Islet of Langerhans (tissue), 1 donor: ENCODE measurements around the gene SYNGR1.

Experiments
- FAIRE-seq: peaks from one replicate; lab custom pipeline; 2011; peaks lifted over from hg19 to GRCh38; lab: Jason Lieb, UNC

The SYNGR1 gene, protein sequence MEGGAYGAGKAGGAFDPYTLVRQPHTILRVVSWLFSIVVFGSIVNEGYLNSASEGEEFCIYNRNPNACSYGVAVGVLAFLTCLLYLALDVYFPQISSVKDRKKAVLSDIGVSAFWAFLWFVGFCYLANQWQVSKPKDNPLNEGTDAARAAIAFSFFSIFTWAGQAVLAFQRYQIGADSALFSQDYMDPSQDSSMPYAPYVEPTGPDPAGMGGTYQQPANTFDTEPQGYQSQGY

DNA sequence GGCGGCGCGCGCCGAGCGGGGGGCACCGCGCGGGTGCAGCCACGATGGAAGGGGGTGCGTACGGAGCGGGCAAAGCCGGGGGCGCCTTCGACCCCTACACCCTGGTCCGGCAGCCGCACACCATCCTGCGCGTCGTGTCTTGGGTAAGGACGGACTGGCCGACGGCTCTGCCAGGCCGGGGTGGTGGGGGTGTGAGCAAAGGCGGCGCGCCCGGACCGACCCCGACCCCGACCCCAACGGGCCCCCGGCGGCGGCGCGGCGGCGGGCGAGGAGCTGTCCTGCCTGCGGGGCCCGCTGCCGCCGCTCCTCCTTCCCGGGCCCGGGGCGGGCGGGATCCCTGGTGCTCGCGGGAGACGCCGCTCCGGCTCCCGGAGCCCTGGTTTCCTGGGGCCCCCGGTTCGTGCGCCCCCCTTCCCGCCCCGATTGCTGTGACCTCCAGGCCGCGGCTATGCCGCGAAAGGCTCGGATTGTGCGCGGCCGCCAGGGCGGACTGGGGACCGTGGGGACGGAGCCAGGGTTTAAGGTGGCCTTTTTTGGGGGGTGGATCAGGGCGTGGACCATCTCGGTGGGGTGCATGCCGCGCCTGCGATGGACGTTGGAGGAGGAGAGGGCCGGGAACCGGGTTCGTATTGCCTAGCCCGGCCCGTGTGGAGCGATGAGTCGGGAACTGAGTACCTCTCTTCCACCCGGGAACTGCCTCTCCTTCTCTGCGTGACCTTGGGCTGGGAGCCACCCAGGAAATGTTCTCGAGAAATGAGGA is at the start of gene SYNGR1:
Gene SYNGR1, plus strand, starts transcription at position 25 of the 760 bp plus-strand sequence. Its CDS starts 20 bp downstream, at position 45.
- FAIRE-seq: no peak

DNA sequence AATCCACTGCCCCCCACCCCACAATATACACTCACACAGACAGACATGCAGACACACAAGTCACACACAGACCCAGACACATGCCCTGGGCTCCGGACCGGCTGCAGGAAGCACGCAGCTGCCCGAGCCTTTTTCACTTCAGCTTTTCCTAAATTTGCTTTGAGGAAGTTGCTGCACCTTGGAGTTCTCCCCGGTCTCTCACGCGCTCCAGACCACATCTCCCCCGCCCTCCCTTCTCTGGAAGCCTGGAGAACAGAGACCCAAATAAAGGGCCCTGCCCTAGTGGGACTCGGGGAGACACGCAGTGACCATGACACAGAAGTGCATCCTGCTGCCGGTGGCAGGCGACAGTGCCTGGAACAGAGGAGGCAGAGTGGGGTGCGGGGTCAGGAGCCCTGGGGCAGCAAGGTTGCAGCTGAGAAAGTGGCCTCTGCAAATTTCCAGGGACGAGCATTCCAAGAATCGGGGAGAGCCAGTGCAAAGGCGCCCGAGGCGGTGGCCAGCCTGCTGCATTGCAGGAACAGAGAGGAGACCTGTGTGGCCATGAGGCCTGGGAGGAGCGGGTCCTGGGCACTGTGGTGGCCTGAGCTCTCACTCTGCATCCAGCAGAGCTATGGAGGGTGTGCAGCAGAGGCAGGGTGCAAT is 49.5 kb upstream of the SYNGR1 start:
- no peak for FAIRE-seq

DNA sequence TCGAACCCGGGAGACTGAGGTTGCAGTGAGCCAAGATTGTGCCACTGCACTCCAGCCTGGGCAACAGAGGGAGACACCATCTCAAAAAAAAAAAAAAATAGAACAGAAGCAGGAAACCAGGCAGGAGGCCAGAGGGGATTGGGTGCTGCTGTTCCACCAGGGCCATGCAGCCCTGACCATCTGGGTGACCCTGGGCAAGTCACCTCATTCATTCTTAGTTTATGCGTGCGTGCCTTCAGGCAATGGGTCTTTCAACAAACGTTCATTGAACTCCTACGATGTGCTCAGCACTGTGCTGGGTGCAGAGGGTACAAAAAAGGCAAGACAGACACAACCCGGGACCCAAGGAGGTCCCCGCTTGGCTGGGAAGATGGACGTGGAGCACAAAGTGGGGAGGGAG is 48.7 kb upstream of the SYNGR1 start:
- no peak for FAIRE-seq

DNA sequence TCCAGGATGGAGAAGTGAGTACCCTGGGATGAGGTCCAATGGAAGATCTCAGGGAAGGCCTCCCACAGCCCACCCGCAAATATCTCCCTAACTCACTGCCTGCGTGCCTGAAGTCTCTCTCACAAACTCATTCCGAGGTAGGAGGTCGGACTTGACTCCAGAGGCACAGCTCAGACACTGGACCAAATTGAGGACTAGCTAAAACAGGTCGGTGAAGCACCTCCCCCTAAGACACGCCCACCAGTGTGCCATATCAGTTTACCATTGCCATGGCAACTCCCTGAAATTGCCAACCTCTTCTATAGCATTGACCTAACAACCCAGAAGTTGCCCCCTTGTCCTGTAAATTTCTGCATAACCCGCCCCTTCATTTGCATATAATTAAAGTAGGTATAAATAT is 47.9 kb upstream of the SYNGR1 start:
- FAIRE-seq: no peak

DNA sequence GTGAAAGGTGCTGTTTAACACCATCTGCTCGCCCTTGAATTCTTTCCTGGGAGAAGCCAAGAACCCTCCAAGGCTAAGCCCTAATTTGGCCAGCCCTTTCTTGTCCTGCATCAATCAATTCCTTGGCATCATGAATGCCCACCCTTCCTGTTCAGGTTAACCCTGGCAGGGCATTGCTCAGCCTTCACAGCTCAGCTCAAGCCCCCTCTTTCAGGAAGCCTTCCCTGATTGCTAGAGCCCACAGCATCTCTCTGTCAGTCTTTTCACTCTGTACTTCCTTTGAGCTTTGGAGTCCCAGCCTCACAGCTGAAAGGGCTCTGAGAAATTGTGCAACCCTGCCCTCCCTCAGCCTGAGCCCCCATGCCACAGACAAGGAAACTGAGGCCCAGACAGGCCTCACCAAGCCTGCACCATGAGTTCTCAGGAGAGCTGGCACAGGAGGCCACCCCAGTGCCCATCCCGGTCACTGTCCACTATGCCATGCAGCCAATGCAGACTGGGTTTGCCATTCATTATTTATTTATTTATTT is 47.3 kb upstream of the SYNGR1 start:
- FAIRE-seq: no peak

DNA sequence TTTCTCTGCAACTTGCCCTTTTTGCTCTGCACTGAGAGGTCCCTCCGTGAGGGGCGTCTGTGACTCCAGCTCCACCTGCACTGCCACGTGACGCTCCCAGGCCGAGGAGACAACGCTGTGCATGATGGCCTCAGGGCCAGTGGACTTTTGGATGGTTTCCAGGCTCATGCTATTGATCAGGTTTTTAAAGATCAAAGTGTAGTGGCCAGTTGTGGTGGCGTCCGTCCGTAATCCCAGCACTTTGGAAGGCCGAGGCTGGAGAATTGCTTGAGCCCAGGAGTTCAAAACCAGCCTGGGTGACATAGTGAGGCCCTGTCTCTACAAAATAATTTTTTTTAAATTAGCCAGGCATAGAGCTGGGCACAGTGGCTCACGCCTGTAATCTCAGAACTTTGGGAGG is 46.4 kb upstream of the SYNGR1 start:
- no peak for FAIRE-seq

DNA sequence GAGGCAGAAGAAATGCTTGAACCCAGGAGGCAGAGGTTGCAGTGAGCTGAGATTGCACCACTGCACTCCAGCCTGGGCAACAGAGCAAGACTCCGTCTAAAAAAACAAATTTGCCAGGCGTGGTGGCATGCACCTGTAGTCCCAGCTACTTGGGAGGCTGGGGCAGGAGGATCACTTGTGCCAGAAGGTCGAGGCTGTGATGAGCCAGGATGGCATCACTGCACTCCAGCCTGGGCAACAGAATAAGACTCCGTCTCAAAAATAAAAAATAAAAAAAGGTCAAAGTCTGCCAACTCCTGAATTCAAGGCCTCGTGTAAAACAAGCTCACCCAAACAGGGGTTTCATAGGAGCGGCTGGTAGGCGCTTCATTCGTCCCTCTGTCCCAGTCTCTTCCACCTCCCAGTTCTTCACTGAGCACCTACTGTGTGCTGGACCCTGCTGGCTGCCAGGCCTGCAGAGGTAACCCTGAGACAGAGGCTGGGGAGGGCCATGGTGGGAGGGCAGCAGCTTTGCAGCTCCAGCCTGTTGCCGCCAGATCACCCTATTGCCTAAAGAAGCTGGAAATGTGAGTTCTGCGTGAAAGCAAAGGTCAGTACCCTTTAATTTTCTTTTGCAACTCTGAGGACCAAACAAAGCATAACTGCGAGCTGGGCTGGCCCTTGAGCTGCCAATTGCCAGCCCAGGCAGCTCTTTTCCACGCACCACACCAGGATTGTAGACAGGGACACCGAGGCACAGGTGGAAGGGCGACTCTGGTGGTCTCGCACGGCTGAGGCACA is 45.7 kb upstream of the SYNGR1 start:
- no peak for FAIRE-seq

DNA sequence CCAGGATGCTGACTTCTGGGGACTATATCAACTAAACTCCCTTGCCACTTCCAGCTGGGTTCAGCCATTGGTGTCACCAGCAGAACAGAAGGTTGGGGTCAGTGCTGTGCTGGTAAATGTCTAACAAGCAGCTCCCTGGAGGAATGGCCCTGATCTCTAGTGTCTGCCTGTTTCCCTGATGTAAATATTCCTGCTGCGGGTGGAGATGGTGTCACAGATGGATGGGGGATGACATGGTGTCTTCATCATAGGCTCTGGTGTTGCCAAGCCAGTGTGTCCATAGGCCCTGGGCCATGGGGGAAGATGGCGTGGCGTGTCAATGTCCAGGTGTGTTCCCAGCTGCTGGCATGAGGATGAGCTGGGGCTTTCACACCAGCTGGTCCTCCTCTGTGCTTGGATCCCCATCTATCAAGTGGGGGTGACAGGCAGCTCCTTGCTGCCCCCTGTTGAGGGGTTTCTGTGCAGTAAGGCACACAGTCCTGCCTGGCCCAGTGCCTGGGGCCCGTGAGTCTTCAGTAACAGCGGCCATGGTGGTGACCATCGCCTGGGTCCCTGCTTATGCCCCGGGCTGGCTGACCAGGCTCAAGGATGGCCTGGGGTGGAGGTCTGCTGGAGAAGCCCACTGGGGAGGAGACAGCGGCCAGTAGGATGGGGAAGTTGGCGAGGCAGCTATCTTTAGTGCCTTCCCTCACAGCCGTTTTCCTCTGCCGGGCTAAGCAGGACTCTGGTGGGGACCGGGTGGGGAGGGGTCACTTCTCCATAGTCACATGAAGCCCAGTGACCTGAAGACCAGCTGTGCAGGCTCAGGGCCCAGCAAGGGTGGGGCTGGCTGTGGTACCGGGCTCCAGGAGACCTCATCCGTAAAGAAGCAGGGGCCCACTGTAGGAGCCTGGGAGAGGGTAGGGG is 43.1 kb upstream of the SYNGR1 start:
- no peak for FAIRE-seq

DNA sequence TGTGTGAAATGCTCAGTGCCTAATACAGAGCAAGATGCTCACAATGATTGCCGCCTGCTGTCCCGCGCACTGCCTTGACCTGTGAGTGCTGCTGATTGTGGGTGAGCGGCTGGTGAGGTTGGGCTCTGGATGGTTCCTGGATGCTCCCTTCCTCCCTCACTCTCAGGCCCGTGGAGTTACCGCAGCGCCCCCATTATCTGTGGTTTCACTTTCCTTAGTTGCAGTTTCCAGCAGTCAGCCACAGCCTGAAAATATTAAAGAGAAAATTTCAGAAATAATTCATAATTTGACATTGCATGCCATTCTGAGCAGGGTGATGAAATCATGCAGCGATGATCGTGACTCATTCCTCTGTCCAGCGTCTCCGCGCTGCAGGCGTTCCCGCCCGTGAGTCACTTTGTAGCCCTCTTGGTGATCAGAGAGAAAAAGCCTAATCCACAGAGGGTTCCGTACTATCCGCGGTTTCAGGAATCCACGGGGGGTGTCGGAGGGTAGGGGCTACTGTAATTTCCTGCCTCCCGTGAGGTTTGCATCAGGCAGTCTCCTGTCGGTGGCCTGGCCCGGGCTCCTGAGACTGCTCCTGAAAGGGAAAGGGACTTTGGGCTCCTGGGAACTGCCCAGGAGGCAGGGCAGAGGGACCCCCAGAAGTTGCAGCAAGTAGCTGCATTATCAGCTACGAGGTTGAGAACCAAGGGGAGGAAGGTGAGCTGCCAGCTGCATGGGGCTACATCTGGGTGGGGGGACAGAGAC is 41.0 kb upstream of the SYNGR1 start:
- FAIRE-seq: no peak

DNA sequence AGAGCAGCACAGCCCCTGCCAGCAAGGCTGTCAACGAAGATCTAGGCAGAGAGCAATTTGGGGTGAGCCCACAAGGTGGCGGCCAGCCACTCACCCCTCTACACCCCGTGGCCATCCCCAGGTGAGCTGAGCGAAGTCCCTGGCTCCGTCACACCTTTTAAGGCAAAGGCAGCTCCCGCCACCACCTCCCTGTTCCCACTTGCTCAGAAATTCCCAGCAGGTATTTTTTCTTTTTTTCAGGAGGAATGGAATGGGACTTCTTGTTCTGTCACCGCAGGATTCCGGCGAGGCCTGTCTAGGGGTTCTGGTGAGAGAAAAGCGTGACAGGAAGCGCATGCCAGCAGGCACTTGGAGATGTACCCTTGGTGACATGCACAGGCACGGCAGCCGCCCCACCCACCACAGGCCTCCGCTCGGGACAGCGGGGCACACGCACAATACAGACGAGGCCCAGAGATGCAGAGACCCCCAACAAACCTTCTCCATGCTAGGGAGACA is 40.4 kb upstream of the SYNGR1 start:
- FAIRE-seq: no peak

DNA sequence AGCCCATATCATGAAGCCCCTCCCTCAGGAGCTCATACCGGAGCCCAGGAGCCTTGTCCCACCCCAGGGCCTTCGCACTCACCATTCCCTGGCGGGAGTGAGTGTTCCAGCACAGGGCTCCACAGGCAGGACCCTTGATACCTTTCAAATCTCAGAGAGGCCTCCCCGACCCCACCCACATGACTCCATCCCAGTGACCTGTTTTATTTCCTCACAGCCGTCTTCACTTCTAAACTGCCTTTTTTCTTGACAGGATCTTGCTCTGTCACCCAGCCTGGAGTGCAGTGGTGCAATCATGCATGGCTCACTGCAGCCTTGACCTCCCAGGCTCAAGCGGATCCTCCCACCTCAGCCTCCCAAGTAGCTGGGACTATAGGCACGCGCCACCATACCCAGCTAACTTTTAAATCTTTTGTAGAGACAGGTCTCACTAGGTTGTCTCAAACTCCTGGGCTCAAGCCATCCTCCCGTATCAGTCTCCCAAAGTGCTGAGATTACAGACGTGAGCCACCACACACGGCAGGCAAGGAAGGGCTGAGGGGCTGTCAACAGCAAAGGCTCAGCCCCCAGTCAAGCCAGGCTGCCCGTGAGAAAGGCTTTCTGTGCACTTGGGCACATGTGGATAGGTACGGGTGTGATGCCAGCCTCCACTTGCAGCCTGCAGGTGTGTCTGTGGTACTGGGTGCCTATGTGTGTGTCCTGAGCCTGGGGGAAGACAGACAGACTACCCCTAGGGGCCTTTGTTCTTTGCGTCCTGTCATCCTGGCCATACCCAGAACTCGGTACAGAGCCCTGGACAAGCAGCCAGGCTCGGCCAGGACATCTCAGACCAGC is 39.7 kb upstream of the SYNGR1 start:
- FAIRE-seq: no peak

DNA sequence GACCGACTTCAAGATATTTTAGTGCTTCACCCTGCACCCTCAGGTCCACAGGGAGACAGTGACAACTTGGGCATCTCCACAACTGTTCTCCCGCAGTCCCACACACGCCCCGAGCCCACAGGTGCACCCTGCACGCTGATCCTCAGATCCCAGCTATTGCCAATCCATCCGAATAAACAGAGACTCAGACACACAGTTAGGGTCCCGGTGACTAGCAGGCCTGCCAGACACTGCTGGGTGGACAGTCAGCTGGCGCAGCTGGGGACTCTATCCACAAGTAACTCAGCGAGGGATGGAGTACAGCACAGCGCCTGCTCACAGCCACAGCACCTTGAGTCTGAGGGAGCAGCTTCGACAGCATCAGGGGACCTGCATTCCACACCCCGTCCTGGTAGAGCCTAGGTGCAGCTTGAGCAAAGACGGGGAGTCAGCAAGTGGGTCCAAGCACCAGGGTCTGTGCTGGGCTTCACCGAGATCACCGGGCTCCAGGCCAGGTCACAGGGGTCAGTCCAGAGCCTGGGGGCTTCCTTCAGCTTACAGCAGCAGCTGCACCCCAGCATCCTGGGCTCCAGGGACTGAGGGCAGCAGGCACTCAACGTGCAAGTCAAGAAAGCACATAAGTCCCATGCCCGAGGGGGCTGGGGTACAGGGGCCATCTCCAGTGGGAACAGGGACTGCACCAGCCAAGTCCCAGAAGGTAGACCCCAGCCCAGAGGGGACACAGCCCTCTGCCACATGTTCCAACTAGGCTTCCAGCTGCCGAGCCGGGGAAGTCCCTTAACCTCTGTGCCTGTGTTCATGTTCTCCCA is 38.0 kb upstream of the SYNGR1 start:
- FAIRE-seq: no peak

DNA sequence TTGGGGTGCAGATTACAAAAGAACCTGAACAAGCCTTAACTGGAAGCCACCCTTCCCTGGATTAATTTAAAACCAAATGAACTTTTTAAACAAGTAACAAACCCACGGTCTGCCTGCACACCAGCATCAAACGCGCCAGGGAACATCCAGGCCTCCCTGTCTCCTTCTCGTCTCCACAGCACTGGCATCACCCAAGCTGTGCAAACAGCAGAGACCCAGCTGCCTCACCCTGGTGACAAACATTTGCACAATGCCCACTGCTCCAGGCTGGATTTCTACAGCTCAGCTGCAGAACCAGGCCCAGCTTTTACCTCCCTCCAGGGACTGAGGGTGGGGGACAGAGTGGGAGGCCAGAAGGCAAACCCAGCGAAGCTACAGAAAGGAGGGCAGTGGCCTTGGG is 37.4 kb upstream of the SYNGR1 start:
- no peak for FAIRE-seq

DNA sequence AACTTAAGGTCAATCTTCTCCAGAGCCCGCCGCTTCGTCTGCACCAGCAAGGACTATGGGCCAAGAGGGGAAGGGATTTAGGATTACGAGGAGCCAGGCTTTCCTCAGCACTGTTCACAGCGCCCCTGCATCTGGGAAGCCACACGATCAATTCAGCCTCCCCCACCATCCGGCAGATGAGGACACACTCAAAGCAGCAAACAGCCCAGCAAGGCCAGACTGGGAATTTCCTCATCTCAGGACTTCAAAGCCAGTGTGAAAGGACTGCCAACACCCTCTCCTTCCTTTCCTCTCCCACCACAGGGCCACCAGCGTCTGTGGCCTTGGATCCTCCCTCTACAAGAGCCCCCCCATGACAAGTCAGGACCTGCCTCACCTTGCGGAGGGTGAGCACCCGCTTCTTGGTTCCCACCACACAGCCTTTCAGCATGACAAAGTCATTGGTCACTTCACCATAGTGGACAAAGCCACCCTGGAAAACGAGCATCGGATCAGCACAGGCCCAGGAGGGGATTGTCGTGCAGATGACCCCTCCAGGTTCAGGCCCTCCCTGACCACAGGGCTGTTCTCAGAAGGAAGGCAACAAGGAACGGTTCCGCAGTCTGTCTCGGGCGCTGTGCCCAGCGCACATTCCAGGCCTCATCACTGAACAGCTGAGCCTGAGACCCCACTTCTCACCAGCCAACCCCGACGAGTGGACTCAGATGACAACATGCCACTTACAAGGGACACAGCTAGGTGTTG is 36.4 kb upstream of the SYNGR1 start:
- no peak for FAIRE-seq

DNA sequence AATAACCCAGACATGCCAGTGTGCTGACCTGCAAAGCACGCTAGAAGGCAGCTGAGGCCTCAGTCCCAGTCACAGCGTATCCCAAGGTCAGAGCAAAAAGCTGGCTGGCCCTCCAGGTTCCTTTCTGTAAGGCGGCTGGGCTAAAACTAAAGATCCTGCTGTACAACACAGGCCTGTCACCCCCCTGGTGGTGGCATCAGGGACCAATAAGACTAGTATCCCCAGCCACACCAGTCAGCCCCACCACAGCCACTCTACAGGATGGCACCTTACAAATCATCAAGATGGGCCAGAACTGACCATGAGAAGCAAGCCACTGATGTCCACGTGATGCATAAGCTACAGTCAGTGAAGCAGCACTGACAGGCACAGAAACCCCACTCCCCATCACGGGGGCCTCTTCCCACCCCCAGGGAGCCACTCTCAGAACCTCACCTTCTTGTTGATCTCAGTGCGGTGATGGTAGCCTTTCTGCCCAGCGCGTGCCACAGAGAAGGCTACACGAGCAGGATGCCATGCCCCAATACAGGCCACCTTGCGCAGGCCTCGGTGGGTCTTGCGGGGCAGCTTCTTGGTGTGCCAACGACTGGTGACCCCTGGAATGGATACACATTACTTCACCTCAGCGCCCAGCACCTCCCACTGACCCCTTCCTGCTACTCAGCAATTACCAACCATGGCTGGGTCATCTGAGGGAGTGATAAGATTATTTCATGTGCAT is 35.4 kb upstream of the SYNGR1 start:
- FAIRE-seq: no peak

DNA sequence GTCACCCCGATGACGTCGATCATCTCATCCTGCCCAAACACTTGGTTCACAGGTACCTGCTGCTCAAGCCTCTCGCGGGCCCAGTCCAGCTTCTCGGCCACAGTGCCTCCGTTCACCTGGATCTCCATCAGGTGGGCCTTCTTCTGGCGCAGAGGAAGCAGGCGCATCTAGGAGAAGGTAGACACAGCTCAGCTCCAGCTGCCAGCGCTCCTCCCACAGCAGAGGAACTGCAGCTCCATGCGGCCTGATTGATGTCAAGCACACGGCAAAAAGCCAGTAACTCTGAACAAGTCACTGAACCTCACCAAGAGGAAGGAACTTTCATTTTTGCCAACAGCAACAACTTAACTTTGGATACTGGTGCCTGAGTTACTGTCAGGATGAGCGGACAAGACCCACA is 34.4 kb upstream of the SYNGR1 start:
- FAIRE-seq: no peak

DNA sequence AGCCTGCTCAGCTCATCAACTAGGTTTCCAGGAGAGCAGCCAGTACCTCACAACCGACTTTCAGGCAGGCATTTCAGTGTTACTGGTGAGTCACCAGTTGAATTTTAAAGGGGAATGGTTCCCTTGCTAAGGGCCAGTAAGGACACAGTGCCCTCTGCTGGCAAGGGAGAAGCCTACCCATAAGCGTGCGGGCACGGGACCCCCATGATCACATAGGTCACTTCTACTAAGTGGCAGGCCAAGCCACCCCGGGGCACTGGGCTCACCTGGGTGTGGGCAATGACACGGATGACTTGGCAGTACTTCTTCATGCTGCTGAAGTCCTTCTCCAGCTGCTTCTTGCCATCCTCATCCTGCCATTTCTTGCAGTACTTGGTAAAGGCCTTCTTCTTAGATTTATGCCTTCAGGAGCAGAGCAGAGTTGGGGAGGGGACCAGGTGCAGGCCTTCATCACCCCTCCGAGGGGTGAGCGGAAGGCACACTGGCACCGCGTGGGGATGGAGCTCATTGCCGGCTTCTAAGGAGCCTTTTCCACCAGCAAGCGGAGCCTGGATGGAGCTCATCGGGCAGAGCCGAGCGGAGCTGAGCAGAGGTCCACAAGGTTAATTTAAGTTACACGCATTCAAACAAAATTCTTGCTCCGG is 33.2 kb upstream of the SYNGR1 start:
- no peak for FAIRE-seq
